HepG2 (cell line): ENCODE results near the gene DNAJC5. TPM values are rescaled to one million over a fixed set of nuclear protein-coding genes. Genes with fewer than 3 reads are reported as not detected.

ENCODE experiments used
- EEA1 ChIP-seq: sonication (generic); formaldehyde crosslinking; IDR thresholded peaks from 2 replicates; pipeline ENCODE4 v1.5.1; 2020; ENCODE audit warnings: mild to moderate bottlenecking, missing genetic modification reagents, borderline replicate concordance
- FOXC1 ChIP-seq: sonication (generic); formaldehyde crosslinking; IDR thresholded peaks from 2 replicates; pipeline ENCODE4 v1.8.0; 2022; ENCODE audit warnings: mild to moderate bottlenecking, missing genetic modification reagents, borderline replicate concordance
- GLI4 ChIP-seq: sonication (generic); formaldehyde crosslinking; IDR thresholded peaks from 2 replicates; pipeline ENCODE4 v1.5.1; 2020; ENCODE audit warnings: missing genetic modification reagents, mild to moderate bottlenecking, moderate library complexity, borderline replicate concordance
- PRMT3 ChIP-seq: sonication (generic); formaldehyde crosslinking; IDR thresholded peaks from 2 replicates; pipeline ENCODE4 v1.8.1; 2022; ENCODE audit warnings: low read depth, mild to moderate bottlenecking, moderate library complexity, missing genetic modification reagents, borderline replicate concordance
- REXO4 ChIP-seq: sonication (generic); formaldehyde crosslinking; IDR thresholded peaks from 2 replicates; pipeline ENCODE4 v1.8.0; 2022; ENCODE audit warnings: missing genetic modification reagents, mild to moderate bottlenecking, borderline replicate concordance
- SCMH1 ChIP-seq: sonication (generic); formaldehyde crosslinking; IDR thresholded peaks from 2 replicates; pipeline ENCODE4 v1.9.0; 2021; ENCODE audit warnings: missing genetic modification reagents, mild to moderate bottlenecking, borderline replicate concordance
- ZNF570 ChIP-seq: sonication (generic); formaldehyde crosslinking; IDR thresholded peaks from 2 replicates; pipeline ENCODE4 v1.4.0; 2020; ENCODE audit warnings: mild to moderate bottlenecking, missing genetic modification reagents, borderline replicate concordance
- ZNF749 ChIP-seq: sonication (generic); formaldehyde crosslinking; IDR thresholded peaks from 2 replicates; pipeline ENCODE4 v1.8.0; 2022; ENCODE audit warnings: mild to moderate bottlenecking, missing genetic modification reagents, moderate library complexity, borderline replicate concordance
- ZNF780A ChIP-seq: sonication (generic); formaldehyde crosslinking; IDR thresholded peaks from 2 replicates; pipeline ENCODE4 v1.8.0; 2022; ENCODE audit warnings: mild to moderate bottlenecking, missing genetic modification reagents, moderate library complexity
- polyA plus RNA-seq, 8 experiments: library from polyadenylated mRNA; depleted of rRNA in 3 of 8; stranded (reverse) in 7 of 8; unstranded in 1 of 8; fragments of >200 nt; fragmentation: Illumina TruSeq in 4 of 8; extraction: Trizol in 4 of 8; gene quantifications; 2 replicates each; pipeline versions ENCODE4 v1.2.1 to v1.2.3, GENCODE V29; 2011 to 2016; ENCODE audit warnings: low read depth in 4 of 8, missing spikeins in 1 of 8, mixed read lengths in 1 of 8; ENCODE audit not compliant: insufficient read depth in 1 of 8
- total RNA-seq, 5 experiments: library from RNA; depleted of rRNA; stranded (reverse); fragments of >200 nt; fragmentation: Illumina TruSeq; extraction: Trizol; gene quantifications; 2 replicates each; pipeline ENCODE4 v1.2.3, GENCODE V29; 2016; ENCODE audit warnings: low read depth in 1 of 5
- TF ChIP-seq, protein P1 (sequence below), 2 experiments: sonication (generic) in 1 of 2; formaldehyde crosslinking in 1 of 2; IDR thresholded peaks; 2 replicates each; pipeline versions ENCODE4 v1.6.1 to v1.9.0; 2014 to 2022; ENCODE audit warnings: antibody characterized with exemption in 1 of 2, borderline replicate concordance in 1 of 2, inconsistent platforms in 1 of 2, low read depth in 1 of 2, missing genetic modification reagents in 1 of 2
- TF ChIP-seq, protein P2 (sequence below): sonication (generic); formaldehyde crosslinking; IDR thresholded peaks from 2 replicates; pipeline ENCODE4 v1.5.1; 2020; ENCODE audit warnings: missing genetic modification reagents, mild to moderate bottlenecking, borderline replicate concordance
- TF ChIP-seq, protein P3 (sequence below): sonication (generic); formaldehyde crosslinking; IDR thresholded peaks from 2 replicates; pipeline ENCODE4 v1.8.0; 2022; ENCODE audit warnings: missing genetic modification reagents, mild to moderate bottlenecking, borderline replicate concordance
- TF ChIP-seq, protein P4 (sequence below): sonication (generic); formaldehyde crosslinking; IDR thresholded peaks from 2 replicates; pipeline ENCODE4 v1.4.0; 2020; ENCODE audit warnings: missing genetic modification reagents, low read depth, mild to moderate bottlenecking, borderline replicate concordance
- TF ChIP-seq, protein P5 (sequence below): sonication (generic); formaldehyde crosslinking; IDR thresholded peaks from 2 replicates; pipeline ENCODE4 v1.4.0; 2020; ENCODE audit warnings: mild to moderate bottlenecking, missing genetic modification reagents, borderline replicate concordance

Gene DNAJC5
- total and polyA plus RNA-seq, 2 of the 13 experiments (the other 11 are each of a cell fraction or from before 2014, with no cell fraction given) = 42.8 to 64.5 TPM

DNA sequence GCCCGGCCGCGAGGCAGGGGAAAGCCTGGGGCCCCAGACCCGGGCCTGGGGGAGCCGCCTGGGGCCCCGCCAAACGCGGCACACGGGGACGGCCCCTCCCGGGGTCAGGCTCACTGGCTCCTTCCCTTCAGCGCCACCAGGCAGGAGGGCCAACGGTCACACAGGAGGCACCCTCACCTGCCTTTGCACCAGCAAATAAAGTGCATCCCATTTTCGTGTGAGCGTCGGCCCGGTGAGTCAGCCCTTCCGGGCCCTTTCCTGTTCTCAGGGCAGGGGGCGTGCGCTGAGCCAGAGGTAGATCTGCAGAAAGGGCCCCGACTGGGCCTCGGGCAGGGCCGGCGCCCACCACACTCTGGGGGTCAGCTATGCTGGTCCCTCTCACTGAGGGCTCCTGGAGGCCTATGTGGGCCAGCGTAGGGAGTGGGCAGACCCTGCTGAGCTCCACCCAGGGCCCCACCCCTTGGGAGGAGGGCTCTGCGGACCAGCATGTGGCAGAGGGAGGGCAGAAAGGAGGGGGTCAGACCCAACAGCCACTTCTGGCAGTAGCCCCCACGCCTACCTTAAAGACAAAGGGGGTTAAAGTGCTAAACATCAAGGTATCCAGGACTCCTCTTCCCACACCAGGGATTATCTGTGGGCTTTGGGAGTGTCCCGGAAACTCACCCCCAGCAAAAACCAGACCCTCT lies 62.2 kb downstream of the DNAJC5 start (continued):
- TF ChIP-seq, protein P1, sequence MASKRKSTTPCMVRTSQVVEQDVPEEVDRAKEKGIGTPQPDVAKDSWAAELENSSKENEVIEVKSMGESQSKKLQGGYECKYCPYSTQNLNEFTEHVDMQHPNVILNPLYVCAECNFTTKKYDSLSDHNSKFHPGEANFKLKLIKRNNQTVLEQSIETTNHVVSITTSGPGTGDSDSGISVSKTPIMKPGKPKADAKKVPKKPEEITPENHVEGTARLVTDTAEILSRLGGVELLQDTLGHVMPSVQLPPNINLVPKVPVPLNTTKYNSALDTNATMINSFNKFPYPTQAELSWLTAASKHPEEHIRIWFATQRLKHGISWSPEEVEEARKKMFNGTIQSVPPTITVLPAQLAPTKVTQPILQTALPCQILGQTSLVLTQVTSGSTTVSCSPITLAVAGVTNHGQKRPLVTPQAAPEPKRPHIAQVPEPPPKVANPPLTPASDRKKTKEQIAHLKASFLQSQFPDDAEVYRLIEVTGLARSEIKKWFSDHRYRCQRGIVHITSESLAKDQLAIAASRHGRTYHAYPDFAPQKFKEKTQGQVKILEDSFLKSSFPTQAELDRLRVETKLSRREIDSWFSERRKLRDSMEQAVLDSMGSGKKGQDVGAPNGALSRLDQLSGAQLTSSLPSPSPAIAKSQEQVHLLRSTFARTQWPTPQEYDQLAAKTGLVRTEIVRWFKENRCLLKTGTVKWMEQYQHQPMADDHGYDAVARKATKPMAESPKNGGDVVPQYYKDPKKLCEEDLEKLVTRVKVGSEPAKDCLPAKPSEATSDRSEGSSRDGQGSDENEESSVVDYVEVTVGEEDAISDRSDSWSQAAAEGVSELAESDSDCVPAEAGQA (IDR thresholded peaks at IDR 0.05; ENCODE audit: low read depth) = no peak
- TF ChIP-seq, protein P1 (CRISPR knock-in tag; IDR thresholded peaks at IDR 0.05; ENCODE audit: borderline replicate concordance) = no peak
- TF ChIP-seq, protein P2, sequence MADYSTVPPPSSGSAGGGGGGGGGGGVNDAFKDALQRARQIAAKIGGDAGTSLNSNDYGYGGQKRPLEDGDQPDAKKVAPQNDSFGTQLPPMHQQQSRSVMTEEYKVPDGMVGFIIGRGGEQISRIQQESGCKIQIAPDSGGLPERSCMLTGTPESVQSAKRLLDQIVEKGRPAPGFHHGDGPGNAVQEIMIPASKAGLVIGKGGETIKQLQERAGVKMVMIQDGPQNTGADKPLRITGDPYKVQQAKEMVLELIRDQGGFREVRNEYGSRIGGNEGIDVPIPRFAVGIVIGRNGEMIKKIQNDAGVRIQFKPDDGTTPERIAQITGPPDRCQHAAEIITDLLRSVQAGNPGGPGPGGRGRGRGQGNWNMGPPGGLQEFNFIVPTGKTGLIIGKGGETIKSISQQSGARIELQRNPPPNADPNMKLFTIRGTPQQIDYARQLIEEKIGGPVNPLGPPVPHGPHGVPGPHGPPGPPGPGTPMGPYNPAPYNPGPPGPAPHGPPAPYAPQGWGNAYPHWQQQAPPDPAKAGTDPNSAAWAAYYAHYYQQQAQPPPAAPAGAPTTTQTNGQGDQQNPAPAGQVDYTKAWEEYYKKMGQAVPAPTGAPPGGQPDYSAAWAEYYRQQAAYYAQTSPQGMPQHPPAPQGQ (CRISPR knock-in tag) = 0 out of 2 replicates have a peak, but pooled peaks have one; percentile 89
- TF ChIP-seq, protein P3, sequence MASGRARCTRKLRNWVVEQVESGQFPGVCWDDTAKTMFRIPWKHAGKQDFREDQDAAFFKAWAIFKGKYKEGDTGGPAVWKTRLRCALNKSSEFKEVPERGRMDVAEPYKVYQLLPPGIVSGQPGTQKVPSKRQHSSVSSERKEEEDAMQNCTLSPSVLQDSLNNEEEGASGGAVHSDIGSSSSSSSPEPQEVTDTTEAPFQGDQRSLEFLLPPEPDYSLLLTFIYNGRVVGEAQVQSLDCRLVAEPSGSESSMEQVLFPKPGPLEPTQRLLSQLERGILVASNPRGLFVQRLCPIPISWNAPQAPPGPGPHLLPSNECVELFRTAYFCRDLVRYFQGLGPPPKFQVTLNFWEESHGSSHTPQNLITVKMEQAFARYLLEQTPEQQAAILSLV (CRISPR knock-in tag) = no peak
- TF ChIP-seq ZNF570 (CRISPR knock-in tag) (no peak; the same call in 1 of the 2 replicates), PRMT3 (no peak), ZNF780A (no peak), ZNF749 (CRISPR knock-in tag) (no peak; the same call in 1 of the 2 replicates), EEA1 (CRISPR knock-in tag) (no peak; the same call in 1 of the 2 replicates), REXO4 (no peak), GLI4 (CRISPR knock-in tag) (peak; percentile 95), SCMH1 (CRISPR knock-in tag) (no peak), FOXC1 (CRISPR knock-in tag) (peak; percentile 86; the same call in 1 of the 2 replicates)
- TF ChIP-seq, protein P4, sequence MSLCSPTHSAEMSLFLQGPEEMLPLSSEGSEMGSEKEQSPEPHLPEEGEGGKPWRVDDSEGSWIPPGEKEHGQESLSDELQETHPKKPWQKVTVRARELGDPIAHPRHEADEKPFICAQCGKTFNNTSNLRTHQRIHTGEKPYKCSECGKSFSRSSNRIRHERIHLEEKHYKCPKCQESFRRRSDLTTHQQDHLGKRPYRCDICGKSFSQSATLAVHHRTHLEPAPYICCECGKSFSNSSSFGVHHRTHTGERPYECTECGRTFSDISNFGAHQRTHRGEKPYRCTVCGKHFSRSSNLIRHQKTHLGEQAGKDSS (CRISPR knock-in tag) = peak; percentile 71; the same call in 1 of the 2 replicates
- TF ChIP-seq, protein P5, sequence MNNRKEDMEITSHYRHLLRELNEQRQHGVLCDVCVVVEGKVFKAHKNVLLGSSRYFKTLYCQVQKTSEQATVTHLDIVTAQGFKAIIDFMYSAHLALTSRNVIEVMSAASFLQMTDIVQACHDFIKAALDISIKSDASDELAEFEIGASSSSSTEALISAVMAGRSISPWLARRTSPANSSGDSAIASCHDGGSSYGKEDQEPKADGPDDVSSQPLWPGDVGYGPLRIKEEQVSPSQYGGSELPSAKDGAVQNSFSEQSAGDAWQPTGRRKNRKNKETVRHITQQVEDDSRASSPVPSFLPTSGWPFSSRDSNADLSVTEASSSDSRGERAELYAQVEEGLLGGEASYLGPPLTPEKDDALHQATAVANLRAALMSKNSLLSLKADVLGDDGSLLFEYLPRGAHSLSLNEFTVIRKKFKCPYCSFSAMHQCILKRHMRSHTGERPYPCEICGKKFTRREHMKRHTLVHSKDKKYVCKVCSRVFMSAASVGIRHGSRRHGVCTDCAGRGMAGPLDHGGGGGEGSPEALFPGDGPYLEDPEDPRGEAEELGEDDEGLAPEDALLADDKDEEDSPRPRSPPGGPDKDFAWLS (CRISPR knock-in tag) = no peak
